HepG2 (cell line): ENCODE measurements around the gene GGTLC2. TPM values are rescaled to one million over a fixed set of nuclear protein-coding genes. Genes with fewer than 3 reads are reported as not detected.

Experiments used
- ATAC-seq: fragments of 200-7000 bp; cut with Tn5 transposase; 3 replicates; pipeline ENCODE4 v1.9.1; 2020; ENCODE audit warnings: mild to moderate bottlenecking, moderate library complexity
- BruUV-seq: library from RNA; stranded (reverse); fragments of 400-500 nt; replicated peaks from 2 replicates; lab custom pipeline; 2021; lab: Mats Ljungman, UMichigan
- CTCF ChIA-PET: fragments of 300-600 bp; formaldehyde crosslinking; extraction: SDS; loops from one replicate; lab custom pipeline; 2021; ENCODE audit warnings: low total read pairs, inconsistent platforms, low intra/inter-chr PET ratio; lab: Yijun Ruan, JAX
- POLR2A ChIA-PET: fragments of 350-600 bp; sonication (Branson Sonifier 250); formaldehyde crosslinking; loops from one replicate; lab custom pipeline; 2020; ENCODE audit warnings: antibody characterized with exemption, inconsistent platforms; lab: Yijun Ruan, JAX
- DNase-seq: peaks from one replicate; pipeline ENCODE4 v3.0.0-alpha.2; 2015; ENCODE audit warnings: low spot score
- FAIRE-seq: peaks from 3 replicates; lab custom pipeline; 2011; peaks lifted over from hg19 to GRCh38; lab: Jason Lieb, UNC
- H2AFZ ChIP-seq: one replicate; pipeline ENCODE4 v1.6.1; 2011; ENCODE audit warnings: low read length, inconsistent platforms
- H3K27ac ChIP-seq: fragments of 300-600 bp; 3 replicates; pipeline ENCODE4 v1.8.0; 2011; ENCODE audit warnings: mixed run types, mild to moderate bottlenecking, mixed read lengths, low read length, inconsistent platforms; ENCODE audit not compliant: insufficient read depth; ENCODE audit errors: extremely low read length
- H3K27me3 ChIP-seq, 2 experiments: fragments of 200-600 bp in 1 of 2; 2 replicates in 1 of 2; 3 replicates in 1 of 2; pipeline versions ENCODE4 v1.6.0 to v1.8.0; 2011; ENCODE audit warnings: low read length in 2 of 2, mild to moderate bottlenecking in 2 of 2, moderate library complexity in 2 of 2, inconsistent platforms in 1 of 2; ENCODE audit not compliant: insufficient read depth in 2 of 2, control insufficient read depth in 1 of 2
- H3K36me3 ChIP-seq, 2 experiments: fragments of 200-600 bp in 1 of 2; replicated peaks in 1 of 2; 2 replicates in 1 of 2; 3 replicates in 1 of 2; pipeline versions ENCODE4 v1.5.1 to v1.8.0; 2011; ENCODE audit warnings: low read length in 2 of 2, inconsistent platforms in 1 of 2; ENCODE audit not compliant: insufficient read depth in 2 of 2, control insufficient read depth in 1 of 2
- H3K4me1 ChIP-seq: 2 replicates; pipeline ENCODE4 v1.5.1; 2012; ENCODE audit warnings: low read length, inconsistent platforms; ENCODE audit not compliant: insufficient read depth
- H3K4me2 ChIP-seq: 2 replicates; pipeline ENCODE4 v1.6.0; 2011; ENCODE audit warnings: low read depth, low read length, inconsistent platforms
- H3K4me3 ChIP-seq, 3 experiments: fragments of 200-600 bp in 1 of 3; sonication (generic), shearing (Covaris generic) in 1 of 3; replicated peaks in 1 of 3; 2 replicates each; pipeline ENCODE4 v1.5.1; 2011 to 2016; ENCODE audit warnings: low read length in 3 of 3, inconsistent platforms in 2 of 3, low read depth in 2 of 3, mild to moderate bottlenecking in 2 of 3, control low read depth in 1 of 3, mixed read lengths in 1 of 3; ENCODE audit not compliant: insufficient read depth in 1 of 3
- H3K79me2 ChIP-seq: one replicate; pipeline ENCODE4 v1.6.1; 2011; ENCODE audit warnings: low read length, inconsistent platforms; ENCODE audit not compliant: insufficient read depth
- H3K9ac ChIP-seq: 2 replicates; pipeline ENCODE4 v1.6.0; 2011; ENCODE audit warnings: mild to moderate bottlenecking, low read depth, low read length, inconsistent platforms; ENCODE audit not compliant: insufficient read depth
- H3K9me3 ChIP-seq: 2 replicates; pipeline ENCODE4 v1.5.1; 2012; ENCODE audit warnings: mild to moderate bottlenecking, low read length
- H4K20me1 ChIP-seq: 2 replicates; pipeline ENCODE4 v1.6.0; 2011; ENCODE audit warnings: inconsistent platforms, mild to moderate bottlenecking, low read length, moderate library complexity; ENCODE audit not compliant: insufficient read depth
- JUND ChIP-seq: sonication (generic); formaldehyde crosslinking; IDR thresholded peaks from 2 replicates; pipeline ENCODE4 v1.8.0; 2022; ENCODE audit warnings: mild to moderate bottlenecking, missing genetic modification reagents
- SNAI1 ChIP-seq: sonication (generic); formaldehyde crosslinking; IDR thresholded peaks from 2 replicates; pipeline ENCODE4 v1.5.0; 2020; ENCODE audit warnings: mild to moderate bottlenecking, missing genetic modification reagents, borderline replicate concordance
- SOX13 ChIP-seq, 3 experiments: fragments of 450-650 bp in 1 of 3; sonication (generic) in 1 of 3; formaldehyde crosslinking in 1 of 3; IDR thresholded peaks in 2 of 3; conservative IDR thresholded peaks in 1 of 3; 2 replicates each; pipeline versions ENCODE4 v1.5.0 to v1.6.1; 2016 to 2020; ENCODE audit warnings: antibody characterized with exemption in 1 of 3, mild to moderate bottlenecking in 1 of 3, missing compliant biosample characterization in 1 of 3, missing genetic modification reagents in 1 of 3, moderate library complexity in 1 of 3
- SOX6 ChIP-seq, 2 experiments: fragments of 450-650 bp in 1 of 2; sonication (generic) in 1 of 2; formaldehyde crosslinking in 1 of 2; IDR thresholded peaks; 2 replicates each; pipeline versions ENCODE4 v1.4.0 to v1.6.1; 2017 to 2020; ENCODE audit warnings: antibody characterized with exemption in 1 of 2, mild to moderate bottlenecking in 1 of 2, missing genetic modification reagents in 1 of 2
- SP2 ChIP-seq: sonication (generic); formaldehyde crosslinking; IDR thresholded peaks from 2 replicates; pipeline ENCODE4 v1.5.1; 2020; ENCODE audit warnings: mild to moderate bottlenecking, missing genetic modification reagents
- SRF ChIP-seq: IDR thresholded peaks from 2 replicates; pipeline ENCODE4 v1.6.1; 2011; ENCODE audit warnings: mild to moderate bottlenecking, low read depth, low read length, moderate library complexity
- ZC3H13 ChIP-seq: sonication (generic); formaldehyde crosslinking; IDR thresholded peaks from 2 replicates; pipeline ENCODE4 v1.8.1; 2023; ENCODE audit warnings: mild to moderate bottlenecking, missing genetic modification reagents, moderate library complexity
- ZNF510 ChIP-seq: sonication (generic); formaldehyde crosslinking; IDR thresholded peaks from 2 replicates; pipeline ENCODE4 v1.4.0; 2020; ENCODE audit warnings: low read depth, mild to moderate bottlenecking, missing genetic modification reagents
- ZNF749 ChIP-seq: sonication (generic); formaldehyde crosslinking; IDR thresholded peaks from 2 replicates; pipeline ENCODE4 v1.8.0; 2022; ENCODE audit warnings: mild to moderate bottlenecking, missing genetic modification reagents, moderate library complexity, borderline replicate concordance
- WGBS: methylation state at CpG from one replicate; pipeline ENCODE4 v1.1.6; 2017; ENCODE audit warnings: low lambda C conversion rate; 5-methylcytosine and 5-hydroxymethylcytosine counted together
- in situ Hi-C: cut with HindIII; loops from 2 replicates; pipeline ENCODE4 v1.10.0; 2017; ENCODE audit warnings: low pct_unique_long_range_greater_than_20kb; ENCODE audit not compliant: extremely low pct_ligation_motif_present
- intact Hi-C: fragments of 100-400 bp; cut with micrococcal nuclease; formaldehyde crosslinking; loops from one replicate; pipeline ENCODE4 v1.10.0; 2022; ENCODE audit not compliant: unreplicated experiment
- polyA plus RNA-seq, 8 experiments: library from polyadenylated mRNA; depleted of rRNA in 3 of 8; stranded (reverse) in 7 of 8; unstranded in 1 of 8; fragments of >200 nt; fragmentation: Illumina TruSeq in 4 of 8; extraction: Trizol in 4 of 8; gene quantifications; 2 replicates each; pipeline versions ENCODE4 v1.2.1 to v1.2.3, GENCODE V29; 2011 to 2016; ENCODE audit warnings: low read depth in 4 of 8, missing spikeins in 1 of 8, mixed read lengths in 1 of 8; ENCODE audit not compliant: insufficient read depth in 1 of 8
- total RNA-seq, 5 experiments: library from RNA; depleted of rRNA; stranded (reverse); fragments of >200 nt; fragmentation: Illumina TruSeq; extraction: Trizol; gene quantifications; 2 replicates each; pipeline ENCODE4 v1.2.3, GENCODE V29; 2016; ENCODE audit warnings: low read depth in 1 of 5
- TF ChIP-seq, protein P1 (sequence below): sonication (generic); formaldehyde crosslinking; IDR thresholded peaks from 2 replicates; pipeline ENCODE4 v1.4.0; 2020; ENCODE audit warnings: missing genetic modification reagents, mild to moderate bottlenecking, borderline replicate concordance
- TF ChIP-seq, protein P2 (sequence below): sonication (generic); formaldehyde crosslinking; IDR thresholded peaks from 2 replicates; pipeline ENCODE4 v1.8.0; 2022; ENCODE audit warnings: mild to moderate bottlenecking, missing genetic modification reagents
- TF ChIP-seq, protein P3 (sequence below): sonication (generic); formaldehyde crosslinking; IDR thresholded peaks from 2 replicates; pipeline ENCODE4 v1.8.1; 2023; ENCODE audit warnings: missing genetic modification reagents, inconsistent platforms, borderline replicate concordance
- TF ChIP-seq, protein P4 (sequence below): IDR thresholded peaks from 2 replicates; pipeline ENCODE4 v1.6.1; 2016

The GGTLC2 gene
- total and polyA plus RNA-seq, 2 of the 13 experiments (the other 11 are each of a cell fraction or from before 2014, with no cell fraction given) = not detected

DNA sequence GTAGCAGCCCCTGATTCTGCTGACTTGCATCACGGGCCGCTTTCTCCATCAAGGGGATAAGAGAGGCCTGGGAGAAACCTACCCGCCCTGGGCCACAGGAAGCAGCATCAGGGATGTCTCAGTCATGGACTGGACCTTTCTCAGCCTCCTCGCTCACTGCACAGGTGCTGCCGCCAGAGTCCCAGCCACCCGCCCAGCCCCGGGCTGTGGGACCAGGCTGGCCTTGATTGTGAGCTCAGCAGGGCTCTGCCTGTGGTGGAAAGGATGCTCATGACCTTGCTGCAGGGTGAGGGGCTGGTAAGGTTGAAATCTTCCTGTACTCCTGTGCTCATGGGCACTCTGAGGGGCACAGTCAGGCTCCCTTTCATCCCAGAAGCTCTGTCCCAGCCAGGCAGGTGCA, 26.0 kb upstream of the GGTLC2 start (continued):
- TF ChIP-seq, protein P1, sequence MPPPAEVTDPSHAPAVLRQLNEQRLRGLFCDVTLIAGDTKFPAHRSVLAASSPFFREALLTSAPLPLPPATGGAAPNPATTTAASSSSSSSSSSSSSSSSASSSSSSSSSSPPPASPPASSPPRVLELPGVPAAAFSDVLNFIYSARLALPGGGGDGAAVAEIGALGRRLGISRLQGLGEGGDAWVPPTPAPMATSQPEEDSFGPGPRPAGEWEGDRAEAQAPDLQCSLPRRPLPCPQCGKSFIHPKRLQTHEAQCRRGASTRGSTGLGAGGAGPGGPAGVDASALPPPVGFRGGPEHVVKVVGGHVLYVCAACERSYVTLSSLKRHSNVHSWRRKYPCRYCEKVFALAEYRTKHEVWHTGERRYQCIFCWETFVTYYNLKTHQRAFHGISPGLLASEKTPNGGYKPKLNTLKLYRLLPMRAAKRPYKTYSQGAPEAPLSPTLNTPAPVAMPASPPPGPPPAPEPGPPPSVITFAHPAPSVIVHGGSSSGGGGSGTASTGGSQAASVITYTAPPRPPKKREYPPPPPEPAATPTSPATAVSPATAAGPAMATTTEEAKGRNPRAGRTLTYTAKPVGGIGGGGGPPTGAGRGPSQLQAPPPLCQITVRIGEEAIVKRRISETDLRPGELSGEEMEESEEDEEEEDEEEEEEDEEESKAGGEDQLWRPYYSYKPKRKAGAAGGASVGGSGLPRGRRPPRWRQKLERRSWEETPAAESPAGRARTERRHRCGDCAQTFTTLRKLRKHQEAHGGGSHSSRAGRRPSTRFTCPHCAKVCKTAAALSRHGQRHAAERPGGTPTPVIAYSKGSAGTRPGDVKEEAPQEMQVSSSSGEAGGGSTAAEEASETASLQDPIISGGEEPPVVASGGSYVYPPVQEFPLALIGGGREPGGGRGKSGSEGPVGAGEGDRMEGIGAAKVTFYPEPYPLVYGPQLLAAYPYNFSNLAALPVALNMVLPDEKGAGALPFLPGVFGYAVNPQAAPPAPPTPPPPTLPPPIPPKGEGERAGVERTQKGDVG (CRISPR knock-in tag) = no peak

DNA sequence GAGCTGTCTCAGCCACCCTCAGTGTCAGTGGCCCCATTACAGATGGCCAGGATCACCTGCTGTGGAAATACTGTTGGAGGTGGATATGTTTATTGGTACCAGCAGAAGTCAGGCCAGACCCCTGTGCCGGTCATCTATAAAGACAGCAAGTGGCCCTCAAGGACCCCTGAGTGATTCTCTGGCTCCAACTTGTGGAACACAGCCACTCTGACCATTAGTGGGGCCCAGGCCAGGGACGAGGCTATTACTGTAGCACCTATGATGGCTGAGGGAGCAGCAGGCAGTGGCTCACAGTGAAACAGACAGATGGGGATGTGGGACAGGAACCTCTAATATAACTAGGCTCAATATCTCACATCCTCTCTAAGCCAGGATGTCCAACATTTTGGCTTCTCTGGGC, 25.5 kb upstream of the GGTLC2 start:
- H3K79me2 ChIP-seq = no peaks in the 10 kb centered on the region
- ATAC-seq (no peak), DNase-seq (no peak), FAIRE-seq (no peak)
- no peak overlapping the region for H3K27ac ChIP-seq
- H3K27me3 ChIP-seq = peaks cover 1 to 29% of the 10 kb centered on the region in 2 experiments; a peak in 2 of 5 replicates
- no peak overlapping the region for H3K9ac ChIP-seq
- intact Hi-C loops (no loop called here), in situ Hi-C loops (no loop called here)
- H4K20me1 ChIP-seq = 0 out of 2 replicates have a peak, but pooled peaks cover 4% of the 10 kb centered on the region
- CTCF ChIA-PET = no interaction called here
- no peak overlapping the region for H3K4me3 ChIP-seq
- POLR2A ChIA-PET = no interaction called here
- H3K36me3 ChIP-seq = no peaks in the 10 kb centered on the region
- no peaks in the 10 kb centered on the region for H3K4me1 ChIP-seq
- H2AFZ ChIP-seq = no peak overlapping the region
- BruUV-seq = no TSS peak
- H3K4me2 ChIP-seq = no peak overlapping the region
- 7% methylated on average over 2 of the region's 2 CpGs for WGBS
- H3K9me3 ChIP-seq = no peaks in the 10 kb centered on the region
- TF ChIP-seq SNAI1 (no peak), SP2 (CRISPR knock-in tag) (no peak), SOX13 (IDR thresholded peaks at IDR 0.05) (no peak), SOX13 (CRISPR knock-in tag; conservative IDR thresholded peaks at IDR 0.05 in 1 of 2, IDR thresholded peaks at IDR 0.05 in 1 of 2) (no peak), ZNF510 (CRISPR knock-in tag) (no peak), ZNF749 (CRISPR knock-in tag) (no peak), SOX6 (IDR thresholded peaks at IDR 0.05) (no peak), SOX6 (CRISPR knock-in tag; IDR thresholded peaks at IDR 0.05) (no peak), ZC3H13 (CRISPR knock-in tag) (no peak), SRF (no peak), JUND (CRISPR knock-in tag) (no peak)
- TF ChIP-seq, protein P2, sequence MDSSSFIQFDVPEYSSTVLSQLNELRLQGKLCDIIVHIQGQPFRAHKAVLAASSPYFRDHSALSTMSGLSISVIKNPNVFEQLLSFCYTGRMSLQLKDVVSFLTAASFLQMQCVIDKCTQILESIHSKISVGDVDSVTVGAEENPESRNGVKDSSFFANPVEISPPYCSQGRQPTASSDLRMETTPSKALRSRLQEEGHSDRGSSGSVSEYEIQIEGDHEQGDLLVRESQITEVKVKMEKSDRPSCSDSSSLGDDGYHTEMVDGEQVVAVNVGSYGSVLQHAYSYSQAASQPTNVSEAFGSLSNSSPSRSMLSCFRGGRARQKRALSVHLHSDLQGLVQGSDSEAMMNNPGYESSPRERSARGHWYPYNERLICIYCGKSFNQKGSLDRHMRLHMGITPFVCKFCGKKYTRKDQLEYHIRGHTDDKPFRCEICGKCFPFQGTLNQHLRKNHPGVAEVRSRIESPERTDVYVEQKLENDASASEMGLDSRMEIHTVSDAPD (CRISPR knock-in tag) = no peak
- TF ChIP-seq, protein P3, sequence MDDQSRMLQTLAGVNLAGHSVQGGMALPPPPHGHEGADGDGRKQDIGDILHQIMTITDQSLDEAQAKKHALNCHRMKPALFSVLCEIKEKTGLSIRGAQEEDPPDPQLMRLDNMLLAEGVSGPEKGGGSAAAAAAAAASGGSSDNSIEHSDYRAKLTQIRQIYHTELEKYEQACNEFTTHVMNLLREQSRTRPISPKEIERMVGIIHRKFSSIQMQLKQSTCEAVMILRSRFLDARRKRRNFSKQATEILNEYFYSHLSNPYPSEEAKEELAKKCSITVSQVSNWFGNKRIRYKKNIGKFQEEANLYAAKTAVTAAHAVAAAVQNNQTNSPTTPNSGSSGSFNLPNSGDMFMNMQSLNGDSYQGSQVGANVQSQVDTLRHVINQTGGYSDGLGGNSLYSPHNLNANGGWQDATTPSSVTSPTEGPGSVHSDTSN (CRISPR knock-in tag) = no peak
- TF ChIP-seq, protein P4, sequence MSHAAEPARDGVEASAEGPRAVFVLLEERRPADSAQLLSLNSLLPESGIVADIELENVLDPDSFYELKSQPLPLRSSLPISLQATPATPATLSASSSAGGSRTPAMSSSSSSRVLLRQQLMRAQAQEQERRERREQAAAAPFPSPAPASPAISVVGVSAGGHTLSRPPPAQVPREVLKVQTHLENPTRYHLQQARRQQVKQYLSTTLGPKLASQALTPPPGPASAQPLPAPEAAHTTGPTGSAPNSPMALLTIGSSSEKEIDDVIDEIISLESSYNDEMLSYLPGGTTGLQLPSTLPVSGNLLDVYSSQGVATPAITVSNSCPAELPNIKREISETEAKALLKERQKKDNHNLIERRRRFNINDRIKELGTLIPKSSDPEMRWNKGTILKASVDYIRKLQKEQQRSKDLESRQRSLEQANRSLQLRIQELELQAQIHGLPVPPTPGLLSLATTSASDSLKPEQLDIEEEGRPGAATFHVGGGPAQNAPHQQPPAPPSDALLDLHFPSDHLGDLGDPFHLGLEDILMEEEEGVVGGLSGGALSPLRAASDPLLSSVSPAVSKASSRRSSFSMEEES (CRISPR knock-in tag) = no peak
